ENCODE results near the gene PLD3.
"Not testable (repeated sequence)": the region's sequence is repeated elsewhere in the genome, so short reads cannot be mapped to it uniquely, and the experiment has no call there.

PLD3 gene

DNA sequence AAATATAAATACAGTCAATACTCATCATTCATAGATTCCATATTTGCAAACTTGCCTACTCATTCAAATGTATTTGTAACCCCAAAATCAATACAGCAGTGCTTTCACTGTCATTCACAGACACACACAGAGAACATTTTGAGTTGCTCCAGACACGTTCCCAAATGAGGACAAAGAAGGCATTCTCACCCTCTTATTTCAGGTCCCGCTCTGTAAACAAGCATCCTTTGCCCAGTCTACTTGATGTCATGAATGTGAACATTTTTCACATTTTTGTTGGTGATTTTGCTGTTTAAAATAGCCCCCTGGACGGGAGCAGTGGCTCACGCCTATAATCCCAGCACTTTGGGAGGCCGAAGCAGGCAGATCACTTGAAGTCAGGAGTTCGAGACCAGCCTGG lies 15.8 kb upstream of the PLD3 start:
- no peak for DNase-seq (ENCODE audit: low read depth)

GRCh38 chr19:40333083-40333482 lies 15.4 kb upstream of the PLD3 start:
- DNase-seq (ENCODE audit: low read depth), result not testable (repeated sequence)

GRCh38 chr19:40335101-40335500 lies 13.4 kb upstream of the PLD3 start:
- DNase-seq (ENCODE audit: low read depth), result no peak

- DNase-seq (ENCODE audit: low read depth), result peak; percentile 89
Observed at GRCh38 chr19:40335855-40336600, 12.5 kb upstream of the PLD3 start.

DNA sequence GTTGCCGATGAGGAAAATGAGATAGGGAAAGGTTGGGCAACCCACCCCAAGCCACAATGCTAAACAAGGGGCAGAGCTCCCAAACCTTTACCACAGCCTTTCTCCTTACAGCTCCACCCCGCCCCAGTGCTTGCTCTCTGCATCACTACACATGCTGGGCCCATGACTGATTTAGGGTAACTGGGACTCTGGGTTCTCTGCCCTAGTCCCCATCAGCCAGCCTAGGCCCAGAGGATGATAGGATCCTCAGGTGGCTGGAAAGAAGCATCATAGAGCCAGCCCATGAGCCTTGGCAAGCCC lies 11.9 kb upstream of the PLD3 start:
- no peak for DNase-seq (ENCODE audit: low read depth)

DNA sequence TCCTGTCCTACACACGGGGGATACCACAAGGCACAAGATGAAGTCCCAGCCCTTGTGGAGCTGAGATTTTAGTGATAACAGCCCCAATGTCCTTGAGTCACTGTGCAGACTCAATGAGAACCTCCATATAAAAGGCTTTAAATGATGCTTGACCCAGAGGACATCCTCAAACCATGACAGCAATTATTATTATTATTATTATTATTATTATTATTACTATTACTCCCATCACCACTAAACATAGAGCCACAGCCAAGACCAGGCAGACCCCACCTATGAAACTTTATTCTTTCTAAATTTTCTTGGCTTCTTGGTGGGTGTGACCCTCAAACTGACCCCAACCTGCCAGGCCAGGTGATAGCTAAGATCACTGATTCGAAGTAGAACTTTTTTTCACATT lies 11.4 kb upstream of the PLD3 start:
- no peak for DNase-seq (ENCODE audit: low read depth)

DNA sequence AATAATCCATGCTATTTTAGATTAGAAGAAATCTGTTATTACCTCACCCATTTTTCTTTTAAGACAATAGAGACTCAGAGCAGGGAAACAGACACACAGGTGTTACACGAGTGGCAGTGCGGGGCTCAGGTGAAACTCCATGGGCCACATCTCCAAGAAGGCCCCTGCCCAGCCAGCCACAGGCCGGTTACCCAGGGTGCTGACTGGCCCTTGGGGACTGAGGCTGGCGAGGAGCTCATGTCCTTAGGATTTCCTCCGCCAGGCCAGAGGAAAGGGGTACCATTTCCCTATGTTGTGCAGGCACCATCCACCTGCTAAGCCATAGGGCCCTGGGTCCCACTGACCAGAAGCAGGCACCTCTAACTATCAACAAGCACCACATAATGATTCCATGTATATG lies 10.9 kb upstream of the PLD3 start:
- DNase-seq (ENCODE audit: low read depth), result no peak

GRCh38 chr19:40339018-40339728 lies 9.3 kb upstream of the PLD3 start:
- no peak for DNase-seq (ENCODE audit: low read depth)

DNA sequence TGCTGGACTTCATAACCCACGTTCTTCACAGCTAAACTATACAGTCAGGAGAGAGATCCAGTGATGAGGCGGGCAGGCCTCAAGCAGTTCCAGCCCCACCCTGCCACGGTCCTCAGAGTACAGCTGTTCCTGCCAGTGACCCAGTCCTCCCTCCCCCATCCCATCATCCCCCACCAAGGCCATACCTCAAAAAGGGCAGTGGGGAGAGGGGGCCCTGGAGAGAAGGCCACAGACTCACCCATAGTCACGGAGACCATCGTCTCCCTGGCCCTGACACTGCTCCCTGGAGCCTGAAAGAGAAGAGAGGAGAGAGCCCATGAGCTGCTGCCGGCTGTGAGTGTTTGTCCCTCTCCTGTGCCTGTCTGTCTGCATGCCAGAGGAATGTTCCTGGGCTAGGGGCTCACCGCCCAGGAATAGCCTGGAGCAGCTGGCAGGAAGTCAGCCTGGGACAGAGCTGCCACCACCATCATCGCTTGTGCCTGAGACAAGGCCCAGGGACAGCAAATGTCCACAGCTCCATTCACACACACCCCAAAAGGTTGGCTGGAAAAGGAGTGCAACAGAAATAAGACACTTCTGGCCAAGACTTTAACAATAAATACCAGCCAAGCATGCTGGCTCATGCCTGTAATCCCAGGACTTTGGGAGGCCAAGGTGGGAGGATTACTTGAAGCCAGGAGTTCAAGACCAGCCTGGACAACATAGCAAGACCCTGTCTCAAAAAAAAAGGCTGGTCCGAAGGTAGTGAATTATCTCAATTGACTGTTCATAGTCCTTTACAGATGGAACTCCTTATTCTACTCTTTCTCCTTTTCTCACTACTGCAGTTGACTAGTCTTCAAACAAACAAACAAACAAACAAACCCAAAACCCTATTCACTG lies 6.7 kb upstream of the PLD3 start:
- no peak for DNase-seq (ENCODE audit: low read depth)

GRCh38 chr19:40342644-40343311 lies 5.7 kb upstream of the PLD3 start:
- DNase-seq (ENCODE audit: low read depth), result no peak

DNA sequence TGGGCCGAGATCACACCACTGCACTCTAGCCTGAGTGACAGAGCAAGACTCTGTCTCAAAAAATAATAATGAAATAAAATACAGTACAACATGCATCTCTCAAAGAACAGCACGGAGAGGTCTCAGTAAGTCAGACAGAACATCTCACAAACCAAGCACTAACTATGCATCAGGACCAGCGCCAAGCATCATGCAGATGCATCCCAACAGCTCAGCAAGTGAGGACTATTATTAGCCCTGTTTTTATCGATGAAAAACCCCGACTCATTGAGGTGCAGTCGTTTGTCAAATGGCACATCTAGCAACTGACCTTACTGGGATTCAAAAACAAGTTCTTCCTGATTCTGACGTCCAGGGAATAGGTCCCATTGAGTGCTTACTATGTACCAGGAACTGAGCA lies 4.1 kb upstream of the PLD3 start:
- no peak for DNase-seq (ENCODE audit: low read depth)

DNA sequence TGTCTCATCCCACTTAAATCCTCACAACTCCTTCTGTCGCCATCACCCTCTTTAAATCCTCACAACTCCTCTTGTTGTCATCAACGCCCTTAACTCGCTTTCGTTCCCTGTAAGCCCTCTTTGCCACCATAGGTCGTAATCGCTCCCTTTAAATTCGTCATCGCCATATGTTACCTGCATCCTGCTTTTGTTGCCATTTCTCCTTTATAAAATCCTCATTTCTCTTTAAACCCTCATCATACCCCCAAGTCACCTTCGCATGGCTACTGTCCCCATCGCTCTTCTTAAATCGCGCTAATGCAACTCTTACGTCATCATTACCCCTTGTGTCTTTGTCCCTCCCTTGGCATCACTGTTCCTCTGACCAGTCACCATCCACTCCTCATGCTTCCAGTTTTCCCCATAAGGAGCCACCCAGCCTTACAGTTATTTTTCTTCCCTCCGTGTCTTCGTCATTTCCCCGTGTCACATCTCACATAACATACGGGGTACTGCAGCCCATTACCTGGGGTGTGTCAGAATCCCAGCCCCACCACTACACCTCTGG lies 539 bp downstream of the PLD3 start:
- DNase-seq (ENCODE audit: low read depth), result peak; percentile 14

- DNase-seq (ENCODE audit: low read depth), result no peak
Observed at GRCh38 chr19:40355975-40356680, 7.6 kb downstream of the PLD3 start.

DNA sequence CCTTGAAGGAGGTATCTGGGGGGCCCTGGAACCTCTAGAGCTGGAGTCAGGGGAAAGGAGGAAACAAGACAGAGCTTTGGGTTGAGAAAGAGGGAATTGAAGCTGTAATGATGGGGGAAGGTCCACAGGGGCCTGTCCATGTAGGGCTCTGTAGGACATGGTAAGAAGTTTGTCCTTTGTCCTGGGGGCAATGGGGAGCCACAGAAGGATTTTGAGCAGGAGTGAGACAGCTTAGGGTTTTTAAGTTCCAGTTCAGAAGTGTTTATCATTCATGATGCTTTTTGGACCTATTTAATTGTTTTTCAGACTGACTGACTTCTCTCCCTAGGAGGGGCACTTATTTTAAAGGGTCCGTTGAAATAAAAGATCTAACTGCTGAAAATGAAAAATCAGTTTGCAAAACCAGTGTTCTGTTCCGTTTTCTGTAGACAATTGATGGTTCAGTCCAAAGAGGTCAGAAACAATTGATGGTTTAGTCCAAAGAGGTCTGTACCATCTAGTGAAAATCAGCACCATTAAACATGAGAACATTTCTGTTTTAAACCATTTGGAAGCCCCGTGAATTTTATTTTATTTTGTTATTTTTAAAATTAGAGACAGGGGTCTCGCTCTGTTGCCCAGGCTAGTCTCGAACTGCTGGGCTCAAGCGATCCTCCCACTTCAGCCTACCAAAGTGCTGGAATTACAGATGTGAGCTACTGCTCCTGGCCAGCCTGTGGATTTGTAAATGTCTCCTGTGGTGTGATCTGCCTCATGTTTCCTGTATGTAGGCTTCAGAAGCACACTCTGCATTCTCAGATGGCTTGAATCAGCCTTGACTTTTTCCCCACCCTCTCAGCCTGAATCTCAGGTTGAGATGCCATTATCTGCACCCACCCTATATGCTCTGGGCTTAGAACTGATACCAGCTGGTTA lies 8.4 kb downstream of the PLD3 start:
- no peak for DNase-seq (ENCODE audit: low read depth)

- no peak for DNase-seq (ENCODE audit: low read depth)
Observed at GRCh38 chr19:40357640-40358039, 9.1 kb downstream of the PLD3 start.

GRCh38 chr19:40358773-40359172 lies 10.3 kb downstream of the PLD3 start:
- DNase-seq (ENCODE audit: low read depth), result no peak

DNA sequence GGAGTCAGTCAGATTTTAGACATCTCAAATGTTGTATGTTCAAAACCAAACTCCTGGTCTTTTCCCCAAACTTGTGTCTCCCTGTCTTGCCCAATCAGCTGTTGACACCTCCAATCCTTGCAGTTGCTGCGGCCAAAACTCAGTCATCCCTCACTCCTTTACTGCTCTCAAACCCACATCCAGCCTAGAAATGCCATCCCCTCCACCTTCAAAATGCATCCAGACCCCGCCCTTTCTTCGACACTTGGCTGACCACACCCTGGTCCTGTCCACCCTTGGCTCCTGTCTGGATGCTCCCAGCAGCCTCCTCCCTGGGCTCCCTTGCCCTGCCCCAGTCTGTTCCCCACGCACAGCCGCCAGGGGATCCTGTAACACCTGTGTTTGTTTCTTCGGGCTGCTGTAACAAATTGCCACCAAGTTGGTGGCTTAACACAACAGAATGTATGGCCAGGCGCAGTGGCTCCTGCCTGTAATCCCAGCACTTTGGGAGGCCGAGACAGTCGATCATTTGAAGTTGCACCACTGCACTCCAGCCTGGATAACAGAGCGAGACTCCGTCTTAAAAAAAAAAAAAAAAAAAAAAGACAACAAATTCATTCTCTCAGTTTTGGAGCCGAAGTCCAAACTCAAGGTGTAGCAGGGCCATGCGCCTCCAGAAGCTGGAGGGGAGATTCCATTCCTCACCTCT lies 11.7 kb downstream of the PLD3 start:
- no peak for DNase-seq (ENCODE audit: low read depth)

- DNase-seq (ENCODE audit: low read depth), result peak; percentile 18
Observed at GRCh38 chr19:40360708-40361241, 12.3 kb downstream of the PLD3 start.

DNA sequence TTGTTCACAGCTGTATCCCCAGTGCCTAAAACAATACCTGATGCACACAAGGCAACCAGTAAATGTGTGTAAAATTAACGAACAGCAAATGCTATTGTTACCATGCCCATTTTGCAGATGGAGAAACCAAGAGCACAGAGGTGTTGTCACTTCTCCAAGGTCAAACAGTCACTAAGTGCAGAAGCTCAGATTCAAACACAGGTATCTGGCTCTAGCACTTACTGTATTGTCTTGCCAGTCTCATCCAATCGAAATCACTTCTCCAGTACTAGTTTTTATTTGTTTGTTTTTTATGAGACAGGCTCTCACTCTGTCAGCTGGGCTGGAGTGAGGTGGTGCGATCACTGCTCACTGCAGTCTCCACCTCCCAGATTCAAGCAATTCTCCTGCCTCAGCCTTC lies 13.7 kb downstream of the PLD3 start:
- DNase-seq (ENCODE audit: low read depth), result no peak

DNA sequence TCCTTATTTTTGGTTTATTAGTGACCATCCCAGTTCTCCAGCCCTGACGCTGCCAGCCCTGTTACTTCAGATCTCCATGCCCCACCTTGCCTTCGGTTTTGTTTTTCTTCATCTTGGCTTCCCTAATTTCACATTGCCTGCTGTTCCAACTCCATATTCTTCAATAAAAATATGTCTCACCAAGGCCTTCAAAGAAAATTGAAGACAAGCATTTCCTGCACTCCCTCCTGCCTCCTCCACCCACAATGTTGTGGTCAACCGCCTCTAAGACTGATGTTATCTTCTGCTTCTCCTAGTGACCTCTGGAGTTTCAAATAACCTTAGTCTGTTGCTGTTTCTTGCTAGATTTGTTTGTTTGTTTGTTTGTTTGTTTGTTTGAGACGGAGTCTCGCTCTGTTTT lies 14.6 kb downstream of the PLD3 start:
- DNase-seq (ENCODE audit: low read depth), result peak; percentile 79
